NCI-H146 treated with DMSO at 0.1 percent for 48 hours (cell line): ENCODE data around the gene CYREN.

ENCODE experiments used
- DNase-seq: peaks from one replicate; lab custom pipeline; 2025; ENCODE audit not compliant: unreplicated experiment; lab: John Stamatoyannopoulos, UW

Gene CYREN

DNA sequence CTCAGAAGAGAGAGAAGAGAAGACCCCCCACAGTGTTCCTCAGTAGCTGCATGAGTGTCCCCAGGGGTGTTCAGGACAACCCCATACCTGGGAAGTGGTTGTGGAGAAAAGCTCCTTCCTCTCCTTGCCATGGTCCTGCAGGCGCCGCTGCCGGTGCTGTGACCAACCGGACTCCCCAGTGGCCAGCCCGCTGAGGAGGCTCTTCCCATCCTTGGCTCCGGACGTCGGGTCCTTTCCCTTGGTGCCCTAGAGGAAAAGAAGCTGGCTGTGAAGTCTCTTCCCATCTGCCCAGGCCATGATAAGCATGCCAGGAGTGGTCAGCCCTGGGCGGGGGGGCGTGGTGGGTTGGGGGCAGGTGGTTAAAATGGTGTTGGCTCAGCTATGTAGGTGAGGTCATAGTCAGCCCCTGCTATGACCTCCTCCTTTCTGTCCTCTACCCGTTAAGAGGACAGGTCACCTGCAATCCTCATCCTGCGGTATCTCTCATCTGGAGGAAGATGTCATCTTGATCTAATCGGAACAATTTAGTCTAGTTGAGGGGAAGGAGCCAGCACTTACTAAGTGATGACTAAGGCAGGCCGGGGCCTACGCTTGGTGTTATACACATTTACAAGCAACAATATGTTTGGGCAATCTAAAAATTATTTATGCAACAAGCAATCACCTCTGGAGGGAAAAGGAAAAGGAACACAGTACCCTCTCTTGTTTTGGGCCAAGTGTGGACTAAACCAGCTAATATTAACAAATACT lies 27.6 kb upstream of the CYREN start:
- no peak for DNase-seq

- DNase-seq: no peak
Observed at GRCh38 chr7:135197343-135197742, 26.8 kb upstream of the CYREN start.

DNA sequence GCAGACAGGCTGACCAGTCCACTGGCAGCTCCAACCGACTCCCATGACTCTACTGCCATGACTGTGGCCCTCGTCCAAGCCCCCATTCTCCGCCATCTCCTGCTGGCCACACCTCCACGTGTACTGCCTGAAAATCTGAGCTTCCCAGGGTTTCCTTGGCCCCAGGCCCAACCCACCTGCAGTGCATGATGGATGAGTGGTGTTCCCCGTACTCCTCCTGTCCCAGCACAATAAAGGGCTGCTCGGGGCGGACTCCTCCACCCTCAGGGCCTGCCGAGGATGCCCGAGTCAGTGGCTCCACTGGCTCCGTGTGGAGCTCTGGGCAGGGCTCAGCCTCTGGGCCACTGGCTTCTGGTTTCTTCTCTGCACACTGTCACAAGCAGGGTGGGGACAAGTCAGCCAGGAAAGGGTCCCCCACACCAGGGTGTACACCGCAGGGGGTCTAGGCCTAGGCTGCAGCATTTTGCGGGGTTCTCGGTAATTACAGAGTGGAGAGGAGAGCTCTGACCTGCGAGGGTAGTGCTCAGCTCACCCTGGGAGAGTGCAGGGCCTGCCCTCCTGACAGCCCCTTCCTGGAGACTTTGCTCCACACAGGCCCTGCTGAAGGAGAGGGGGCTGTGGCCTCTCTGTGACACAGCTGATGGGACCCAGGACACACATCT lies 25.6 kb upstream of the CYREN start:
- no peak for DNase-seq

- DNase-seq: no peak
Observed at GRCh38 chr7:135195156-135195555, 24.6 kb upstream of the CYREN start.

GRCh38 chr7:135194494-135195095 lies 24.1 kb upstream of the CYREN start:
- DNase-seq: no peak

GRCh38 chr7:135193615-135194081 lies 23.1 kb upstream of the CYREN start:
- no peak for DNase-seq

DNA sequence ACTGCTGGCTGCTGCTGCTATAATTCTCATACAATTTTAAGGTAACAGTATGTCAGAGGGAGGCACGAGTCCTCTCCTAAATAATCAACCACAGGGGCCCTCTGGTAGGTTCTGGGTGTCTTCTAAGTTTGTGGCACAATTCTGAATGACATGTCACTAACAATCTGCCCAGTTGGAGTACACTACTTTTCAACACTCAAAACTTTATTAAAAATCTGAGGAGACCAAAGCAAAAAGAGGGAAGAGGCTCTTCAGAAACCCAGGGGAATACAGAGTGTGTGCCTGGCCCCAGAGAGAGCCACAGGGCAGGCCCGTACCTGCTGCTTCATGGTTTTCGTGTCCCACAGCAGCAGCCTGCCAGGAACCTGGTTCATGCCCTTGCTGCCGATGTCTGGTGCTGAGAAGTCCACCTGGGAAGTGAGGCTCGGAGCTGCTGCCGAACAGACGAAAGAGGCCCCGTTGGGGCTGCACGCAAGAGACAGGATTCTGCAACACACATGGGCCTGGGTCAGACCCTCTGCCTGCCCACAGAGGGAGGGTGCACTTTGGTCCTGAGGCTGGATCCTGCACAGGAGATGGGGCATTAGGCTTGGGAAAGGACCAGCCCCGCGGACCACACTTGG lies 22.5 kb upstream of the CYREN start:
- DNase-seq: no peak

DNA sequence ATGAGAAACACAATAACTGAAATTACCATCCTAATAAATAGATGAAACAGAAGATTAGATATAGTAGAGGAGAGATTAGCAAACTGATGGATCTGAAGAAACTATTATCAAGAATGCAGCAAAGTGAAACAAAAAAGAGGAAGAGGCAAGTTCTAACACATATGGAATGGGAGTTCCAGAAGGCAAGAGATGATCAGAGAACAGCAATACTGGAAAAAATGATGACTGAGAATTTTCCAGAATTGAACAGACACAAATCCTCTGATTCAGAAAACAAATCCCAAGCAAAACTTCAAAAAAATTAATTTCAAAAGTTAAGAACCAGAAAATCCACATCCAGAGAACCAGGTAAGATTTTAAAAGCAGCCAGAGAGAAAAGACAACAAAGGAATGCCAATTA lies 20.2 kb upstream of the CYREN start:
- DNase-seq: no peak

GRCh38 chr7:135189961-135190360 lies 19.5 kb upstream of the CYREN start:
- no peak for DNase-seq

- no peak for DNase-seq
Observed at GRCh38 chr7:135189221-135189662, 18.7 kb upstream of the CYREN start.

DNA sequence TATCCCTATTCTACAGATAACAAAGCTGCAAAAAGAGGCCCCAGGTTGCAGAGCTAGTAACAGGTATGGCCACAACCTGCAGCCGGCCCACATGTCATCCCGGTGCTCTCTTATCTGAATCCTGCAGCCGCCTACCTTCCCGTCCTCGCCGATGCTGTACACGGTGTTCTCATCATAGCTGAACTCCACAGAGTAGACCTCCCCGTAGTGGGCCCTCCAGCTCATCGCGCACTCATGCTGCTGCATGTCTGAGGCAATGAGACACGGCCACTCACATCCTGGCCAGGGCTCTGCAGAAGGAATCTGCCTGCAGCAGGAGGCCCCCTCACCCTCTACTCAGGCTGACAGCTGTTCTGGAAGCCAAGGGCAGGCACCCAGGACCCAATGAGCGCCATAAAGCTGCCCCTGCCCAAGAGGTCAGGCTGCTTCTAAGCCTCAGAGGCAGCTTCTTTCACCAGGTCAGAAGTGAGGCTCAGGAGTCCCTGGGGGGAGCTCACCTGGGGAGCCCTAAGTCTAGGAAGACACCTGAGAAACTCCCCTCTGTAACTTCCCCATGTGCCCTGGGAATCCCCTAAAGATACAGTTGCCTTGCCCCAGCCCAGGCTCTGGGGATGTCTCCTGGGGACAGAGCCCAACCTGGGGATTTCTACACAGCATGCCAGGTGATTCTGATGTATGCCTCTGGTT lies 17.9 kb upstream of the CYREN start:
- no peak for DNase-seq

- no peak for DNase-seq
Observed at GRCh38 chr7:135186841-135187253, 16.3 kb upstream of the CYREN start.

DNA sequence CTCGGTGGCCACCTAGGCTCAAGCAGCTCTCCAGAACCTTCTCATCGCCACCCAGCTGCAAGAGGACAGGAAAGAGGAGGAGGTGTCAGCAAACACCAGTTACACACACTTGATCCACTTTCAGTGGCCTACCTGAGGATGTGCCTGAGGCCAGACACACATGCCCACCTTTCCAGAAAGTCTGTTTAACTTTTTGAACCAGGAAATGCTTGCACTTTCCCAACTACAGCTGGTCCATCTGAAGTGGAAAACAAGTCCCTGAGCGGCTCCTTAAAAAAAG lies 15.7 kb upstream of the CYREN start:
- no peak for DNase-seq

GRCh38 chr7:135185471-135186260 lies 15.2 kb upstream of the CYREN start:
- DNase-seq: no peak

DNA sequence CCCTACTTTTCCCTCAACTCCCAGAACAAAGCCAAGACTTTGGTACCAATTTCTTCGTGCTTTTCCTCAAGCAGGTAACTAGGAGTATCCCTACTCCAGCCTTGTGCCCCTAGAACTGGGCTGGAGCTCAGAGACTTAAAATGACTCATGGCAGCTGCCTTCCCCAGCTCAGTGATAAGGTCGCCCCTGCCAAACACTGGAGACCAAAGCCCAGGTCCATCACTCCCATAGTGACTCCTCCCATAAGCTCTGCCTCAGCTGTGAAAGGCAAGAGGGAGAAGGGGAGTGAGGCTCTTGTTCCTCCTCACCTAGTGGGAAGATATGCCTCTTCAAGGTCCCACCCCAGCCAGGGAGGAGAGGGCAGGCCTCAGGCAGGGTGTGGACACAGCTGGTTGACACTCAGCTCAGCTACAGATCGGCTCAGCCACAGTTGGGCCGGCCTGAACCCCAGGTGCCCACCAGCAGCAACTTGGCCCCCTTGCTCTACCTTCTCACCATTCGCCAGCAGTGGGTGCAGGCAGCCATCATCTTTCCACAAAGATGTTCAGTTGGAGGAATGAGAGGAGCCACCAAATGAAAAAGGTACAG lies 13.8 kb upstream of the CYREN start:
- DNase-seq: no peak

GRCh38 chr7:135183478-135183877 lies 13.0 kb upstream of the CYREN start:
- no peak for DNase-seq

DNA sequence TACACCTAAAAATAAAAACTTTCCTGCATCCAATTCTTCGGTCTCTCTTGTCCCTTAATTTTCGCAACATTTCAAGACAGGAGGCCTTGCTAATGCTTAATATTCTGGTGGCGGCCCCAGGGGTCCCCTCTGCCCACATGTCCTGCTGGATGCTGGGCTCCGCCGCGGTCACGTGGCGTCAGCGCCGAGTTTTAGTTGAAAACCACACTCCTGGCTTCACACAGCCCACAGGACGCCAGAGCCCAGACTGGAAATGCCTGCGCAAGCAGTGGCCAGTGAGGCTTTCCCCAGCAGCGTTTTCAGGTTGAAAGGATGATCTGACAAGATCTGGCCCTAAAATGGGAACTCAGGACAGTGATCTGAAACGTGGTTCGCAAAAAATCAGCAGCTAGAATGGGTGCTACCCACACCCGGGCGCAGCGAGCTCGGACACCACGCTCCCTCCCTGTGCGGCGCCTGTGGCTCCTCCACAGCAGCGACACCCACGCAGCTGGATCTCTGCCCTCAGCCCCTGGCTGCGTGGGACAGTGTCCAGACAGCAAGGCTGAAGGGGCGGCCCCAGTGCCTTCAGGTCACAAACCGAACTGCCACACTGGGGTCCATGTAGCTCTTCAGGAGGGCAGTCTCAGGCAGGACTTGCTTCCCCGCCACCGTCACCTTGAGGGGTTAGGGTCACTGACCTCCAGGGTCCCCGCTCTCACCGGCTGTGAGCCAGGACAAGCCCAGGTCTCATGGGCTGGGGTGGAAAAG lies 11.6 kb upstream of the CYREN start:
- no peak for DNase-seq

GRCh38 chr7:135181261-135181928 lies 10.9 kb upstream of the CYREN start:
- DNase-seq: no peak

GRCh38 chr7:135180122-135180521 lies 9.6 kb upstream of the CYREN start:
- no peak for DNase-seq
